GM21381 (cell line): ENCODE results near the gene PLPPR2.
"Not testable (repeated sequence)": the region's sequence is repeated elsewhere in the genome, so short reads cannot be mapped to it uniquely, and the experiment has no call there.

Source experiments
- ATAC-seq: cut with Tn5 transposase; IDR thresholded peaks from one replicate; pipeline ENCODE4 v1.9.1; 2021; ENCODE audit warnings: mild to moderate bottlenecking, moderate library complexity; ENCODE audit not compliant: unreplicated experiment

Gene PLPPR2

GRCh38 chr19:11355160-11356073 lies at the start of gene PLPPR2:
Gene PLPPR2, plus strand, starts transcription at chr19:11355432. Its CDS starts 2,242 bp downstream, at chr19:11357674.
- ATAC-seq, result no peak

GRCh38 chr19:11306337-11306736 lies 48.9 kb upstream of the PLPPR2 start:
- no peak for ATAC-seq

- ATAC-seq, result not testable (repeated sequence)
Observed at GRCh38 chr19:11320278-11320995, 34.8 kb upstream of the PLPPR2 start.

- no peak for ATAC-seq
Observed at GRCh38 chr19:11321191-11322126, 33.8 kb upstream of the PLPPR2 start.

- ATAC-seq, result no peak
Observed at GRCh38 chr19:11322269-11323024, 32.8 kb upstream of the PLPPR2 start.

- no peak for ATAC-seq
Observed at GRCh38 chr19:11323601-11324078, 31.6 kb upstream of the PLPPR2 start.

- no peak for ATAC-seq
Observed at GRCh38 chr19:11324079-11324661, 31.1 kb upstream of the PLPPR2 start.

- no peak for ATAC-seq
Observed at GRCh38 chr19:11324748-11325389, 30.4 kb upstream of the PLPPR2 start.

- no peak for ATAC-seq
Observed at GRCh38 chr19:11325544-11325943, 29.7 kb upstream of the PLPPR2 start.

- no peak for ATAC-seq
Observed at GRCh38 chr19:11330127-11330526, 25.1 kb upstream of the PLPPR2 start.

- ATAC-seq, result no peak
Observed at GRCh38 chr19:11331502-11331901, 23.7 kb upstream of the PLPPR2 start.

- ATAC-seq, result no peak
Observed at GRCh38 chr19:11332822-11333221, 22.4 kb upstream of the PLPPR2 start.

- ATAC-seq, result not testable (repeated sequence)
Observed at GRCh38 chr19:11333838-11334237, 21.4 kb upstream of the PLPPR2 start.

GRCh38 chr19:11335449-11336146 lies 19.6 kb upstream of the PLPPR2 start:
- ATAC-seq, result no peak

- no peak for ATAC-seq
Observed at GRCh38 chr19:11337080-11337479, 18.2 kb upstream of the PLPPR2 start.

GRCh38 chr19:11338121-11338520 lies 17.1 kb upstream of the PLPPR2 start:
- ATAC-seq, result no peak

GRCh38 chr19:11338569-11339253 lies 16.5 kb upstream of the PLPPR2 start:
- no peak for ATAC-seq
